ENCODE results near the gene PEPD.

GRCh38 chr19:33508009-33508408 lies 13.6 kb downstream of the PEPD start:
- no peak for TF ChIP-seq POLR2A (IDR thresholded peaks at IDR 0.05)
- no peak for TF ChIP-seq CTCF (IDR thresholded peaks at IDR 0.05)

All from esophagus squamous epithelium (tissue), 4 donors.